RPMI7951 (cell line): ENCODE measurements around the gene CELSR1. TPM values are rescaled to one million over a fixed set of nuclear protein-coding genes. Genes with fewer than 3 reads are reported as not detected.

Experiments used
- DNase-seq: peaks from one replicate; pipeline ENCODE4 v3.0.0-alpha.2; 2012; ENCODE audit warnings: low read depth
- total RNA-seq: library from RNA; depleted of rRNA; stranded (reverse); fragments of >200 nt; shearing (Covaris generic); gene quantifications from 2 replicates; pipeline ENCODE4 v1.2.3, GENCODE V29; 2014

The CELSR1 gene
- total RNA-seq, 1 experiment from 2014 or later: 3.0 TPM

DNA sequence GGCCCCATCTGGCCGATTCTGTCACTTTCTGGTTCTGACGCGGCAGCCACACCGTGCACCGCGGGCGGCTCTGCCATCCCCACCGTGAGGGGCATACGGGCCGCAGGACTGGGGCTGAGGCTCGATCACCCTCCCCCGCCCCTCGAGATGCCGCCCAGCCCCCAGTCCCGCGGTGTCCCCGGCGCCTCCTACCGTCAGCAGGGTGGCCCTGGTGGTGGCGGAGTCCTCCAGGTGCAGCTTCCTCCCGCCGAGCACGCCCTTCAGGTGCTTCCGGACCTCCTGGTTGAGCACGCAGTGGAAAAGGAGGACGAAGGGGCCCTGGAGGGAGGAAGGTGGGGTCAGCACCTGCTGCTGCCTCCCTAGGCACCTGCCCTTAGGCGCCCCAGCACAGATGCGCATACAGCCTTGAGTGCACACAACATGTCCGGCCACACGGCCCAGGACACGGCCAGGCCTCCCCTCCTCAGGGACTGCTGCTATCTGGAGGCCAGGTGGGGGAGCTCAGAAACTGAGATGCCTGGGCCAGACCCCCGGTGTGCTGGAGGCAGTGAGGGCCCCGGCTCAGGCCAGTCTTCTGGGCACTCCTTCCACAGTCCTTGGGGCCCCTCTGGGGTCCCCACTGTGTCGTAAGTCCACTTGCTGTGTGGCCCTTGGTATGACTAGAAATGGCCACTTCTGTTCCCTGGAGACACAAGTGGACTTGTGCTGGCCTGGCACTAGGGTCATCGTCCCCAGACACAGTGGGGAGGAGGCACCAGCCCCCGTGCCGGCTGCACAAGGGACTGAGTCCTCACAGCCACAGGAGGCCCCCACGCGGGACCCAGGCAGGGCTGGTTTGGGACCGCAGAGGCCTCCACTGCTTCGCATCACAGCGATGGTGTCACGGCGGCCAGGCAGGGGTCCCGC lies 170.4 kb downstream of the CELSR1 start:
- no peak for DNase-seq

DNA sequence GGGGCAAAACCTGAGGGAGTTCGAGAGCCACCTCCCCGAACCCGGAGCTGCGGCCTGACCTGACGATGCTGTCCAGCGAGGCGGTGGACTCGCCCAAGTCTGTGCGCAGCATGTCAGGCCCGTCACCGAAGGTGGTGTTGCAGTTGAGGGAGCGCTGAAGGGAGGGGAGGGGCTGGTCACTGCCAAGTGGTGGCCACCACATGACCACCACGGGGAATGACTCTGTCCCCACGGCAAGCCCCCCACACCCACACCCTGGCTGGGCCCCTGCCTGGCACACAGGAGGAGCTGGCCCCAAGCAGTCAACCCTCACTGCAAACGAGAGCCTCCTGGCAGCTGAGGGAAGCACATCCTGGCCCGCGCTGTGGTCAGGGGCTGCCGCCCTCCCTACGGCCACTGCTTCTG lies 171.1 kb downstream of the CELSR1 start:
- no peak for DNase-seq

DNA sequence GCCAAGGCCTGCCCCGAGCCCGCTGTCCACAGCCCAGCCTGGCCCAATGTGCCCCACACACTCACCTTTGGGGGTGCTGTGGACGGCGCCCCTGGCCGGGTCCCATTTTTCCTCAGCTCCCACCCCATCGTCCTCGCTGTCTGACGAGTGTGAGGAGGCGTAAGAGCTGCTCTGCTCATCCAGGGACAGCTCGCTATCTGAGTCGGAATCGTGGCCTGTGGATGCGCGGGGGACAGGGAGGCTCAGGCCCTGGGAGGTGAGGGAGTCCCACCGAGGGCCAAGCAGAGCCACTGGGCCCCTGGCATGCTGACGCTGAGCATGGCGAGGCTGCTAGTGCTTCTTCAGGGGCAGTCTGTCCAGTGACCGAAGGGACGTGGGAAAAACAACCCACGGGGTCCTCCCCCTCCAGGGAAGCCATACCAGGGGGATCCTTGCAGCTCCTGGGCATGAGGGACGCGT lies 172.2 kb downstream of the CELSR1 start:
- DNase-seq: no peak

GRCh38 chr22:46364341-46365165 lies 172.9 kb downstream of the CELSR1 start:
- DNase-seq: no peak

- DNase-seq: no peak
These were observed 173.7 kb downstream of the CELSR1 start for GRCh38 chr22:46363611-46364321.

DNA sequence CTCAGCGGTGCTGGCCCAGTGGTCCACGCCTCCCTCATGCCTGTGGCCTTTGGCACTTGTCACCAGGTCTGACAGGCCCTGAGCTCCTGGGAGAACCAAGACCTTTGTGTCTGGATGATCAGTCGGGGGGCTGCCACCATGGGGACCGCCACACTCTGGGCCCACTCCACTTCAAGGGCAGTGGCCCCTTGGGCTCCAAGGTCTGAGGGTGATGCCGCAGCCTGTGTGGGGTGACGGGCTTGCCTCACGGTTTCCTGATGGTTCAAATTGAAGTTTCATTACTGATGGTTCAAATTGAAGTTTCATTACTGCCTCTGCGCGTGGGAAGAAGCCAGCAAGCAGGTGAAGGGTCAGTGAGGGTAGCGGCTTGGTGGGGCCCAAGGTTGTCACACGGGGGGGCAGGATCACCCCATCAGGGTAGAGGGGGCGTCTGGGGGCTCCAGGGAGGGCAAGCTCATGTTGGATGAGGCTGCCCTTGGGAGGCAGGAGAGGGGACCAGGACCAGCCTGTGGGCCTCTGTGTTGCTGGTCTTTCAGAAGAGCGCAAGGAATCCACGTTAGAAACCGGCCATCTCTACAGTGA lies 174.4 kb downstream of the CELSR1 start:
- no peak for DNase-seq

GRCh38 chr22:46362203-46362933 lies 175.1 kb downstream of the CELSR1 start:
- no peak for DNase-seq

DNA sequence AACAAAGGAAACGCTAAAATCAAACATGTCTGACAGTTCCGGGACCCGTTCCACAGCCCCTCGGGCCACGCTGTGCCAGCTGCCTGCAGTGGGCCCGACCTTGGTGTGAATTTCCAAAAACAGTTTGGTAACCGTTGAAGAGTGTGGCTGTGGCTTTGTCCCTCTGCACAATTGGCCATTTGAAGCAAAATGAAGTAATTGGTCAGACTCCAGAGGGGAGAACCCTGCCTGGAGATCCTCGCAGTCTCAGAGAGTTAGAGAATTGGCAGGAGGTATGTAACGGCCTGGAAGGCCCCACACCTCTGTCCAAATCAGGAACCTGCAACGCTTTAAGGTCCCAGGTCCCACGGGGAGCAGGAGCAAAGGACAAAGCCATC lies 175.6 kb downstream of the CELSR1 start:
- no peak for DNase-seq

- no peak for DNase-seq
These were observed 176.5 kb downstream of the CELSR1 start for GRCh38 chr22:46360891-46361290.

DNA sequence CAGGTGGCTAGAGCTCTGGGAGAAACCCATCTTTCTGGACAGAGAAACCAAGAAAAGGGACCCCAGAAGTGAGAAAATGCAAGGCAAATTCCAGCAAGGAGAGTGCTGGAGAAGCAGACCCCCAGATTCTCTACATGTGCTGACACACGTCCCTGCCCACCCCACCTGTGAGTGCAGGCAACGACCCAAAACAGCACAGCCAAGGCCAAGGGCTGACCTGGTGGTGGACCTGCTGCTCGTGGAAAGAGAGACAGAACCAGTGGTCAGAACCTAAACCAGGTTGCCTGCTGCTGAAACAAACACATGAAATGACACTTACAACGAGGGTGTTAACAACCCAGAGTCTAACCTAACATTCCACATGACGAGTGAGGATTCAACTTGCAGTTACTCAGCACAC lies 177.3 kb downstream of the CELSR1 start:
- no peak for DNase-seq

- DNase-seq: no peak
These were observed 178.1 kb downstream of the CELSR1 start for GRCh38 chr22:46359362-46359761.

DNA sequence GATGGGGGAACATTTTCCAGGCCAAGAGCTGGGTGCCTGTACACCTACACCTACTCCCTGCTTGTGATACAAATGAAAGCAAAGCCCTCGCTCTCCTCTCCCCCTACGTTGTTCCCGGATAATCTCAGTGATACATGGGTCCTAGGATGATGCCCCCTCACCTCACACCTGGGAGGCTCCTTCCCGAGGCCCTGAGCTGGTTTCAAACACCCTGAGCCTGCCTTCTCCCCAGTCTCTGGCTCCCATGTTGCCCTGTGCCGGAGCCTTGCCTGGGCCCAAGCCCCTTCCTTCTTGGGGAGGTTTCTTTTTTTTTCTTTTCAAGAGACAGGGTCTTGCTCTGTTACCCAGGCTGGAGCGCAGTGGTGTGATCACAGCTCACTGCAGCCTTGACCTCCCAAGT lies 178.7 kb downstream of the CELSR1 start:
- no peak for DNase-seq

DNA sequence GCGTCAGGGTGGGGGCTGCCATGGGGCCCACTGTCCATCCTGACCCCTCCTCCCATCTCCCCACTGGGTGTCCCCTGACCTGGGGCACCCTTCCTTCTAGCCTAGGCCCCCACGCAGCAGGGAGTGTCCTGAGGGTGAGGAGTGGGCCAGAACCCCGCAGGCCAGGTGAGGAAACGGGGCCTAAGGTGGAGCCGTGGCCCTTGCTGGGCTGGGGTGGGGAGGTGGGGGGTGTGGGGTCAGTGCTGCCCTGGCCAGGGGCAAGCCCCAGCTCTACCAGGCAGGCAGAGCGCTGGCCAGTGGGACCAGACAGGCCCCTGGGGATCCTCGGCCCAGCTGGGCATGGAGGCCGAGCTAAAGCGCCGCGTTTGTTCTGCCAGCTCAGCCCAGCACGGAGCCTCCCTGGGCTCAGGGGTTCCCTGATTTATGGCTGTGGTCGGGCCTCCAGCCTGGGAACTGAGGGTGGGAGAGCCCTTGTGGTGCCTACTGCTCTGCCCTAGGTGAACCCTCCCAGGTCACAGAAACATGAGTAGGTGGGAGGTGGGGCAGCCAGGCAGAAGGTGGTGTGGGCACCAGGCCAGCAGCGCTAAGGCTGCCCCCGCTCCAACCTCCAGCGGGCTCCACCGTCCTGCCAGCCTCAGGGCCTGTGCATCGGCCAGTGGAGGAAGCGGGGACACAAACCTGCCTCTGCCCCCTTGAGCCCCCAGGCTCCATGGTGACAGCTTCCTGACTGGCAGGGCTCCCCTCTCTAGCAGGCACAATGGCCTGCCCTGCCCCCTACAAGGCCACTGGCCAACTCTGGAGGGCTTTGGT lies 179.5 kb downstream of the CELSR1 start:
- no peak for DNase-seq

GRCh38 chr22:46356496-46357480 lies 180.6 kb downstream of the CELSR1 start:
- no peak for DNase-seq

GRCh38 chr22:46355996-46356471 lies 181.4 kb downstream of the CELSR1 start:
- DNase-seq: no peak

GRCh38 chr22:46355369-46355995 lies 181.9 kb downstream of the CELSR1 start:
- peak; percentile 45 for DNase-seq

DNA sequence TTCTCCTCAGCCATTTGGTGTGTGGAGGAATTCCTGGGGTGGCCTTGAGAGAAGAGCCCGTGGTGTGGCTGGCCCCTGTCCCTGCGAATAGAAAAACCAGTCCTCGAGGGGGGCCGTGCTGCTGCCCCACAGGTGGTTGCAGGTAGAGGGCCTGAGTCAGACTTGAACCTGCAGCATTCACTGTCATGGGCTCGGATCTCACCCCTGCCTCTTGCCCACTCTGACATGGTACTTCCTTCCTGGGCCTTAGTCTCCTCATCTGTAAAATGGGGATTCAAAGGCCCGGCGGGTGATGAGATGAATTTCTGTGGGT lies 182.5 kb downstream of the CELSR1 start:
- no peak for DNase-seq

DNA sequence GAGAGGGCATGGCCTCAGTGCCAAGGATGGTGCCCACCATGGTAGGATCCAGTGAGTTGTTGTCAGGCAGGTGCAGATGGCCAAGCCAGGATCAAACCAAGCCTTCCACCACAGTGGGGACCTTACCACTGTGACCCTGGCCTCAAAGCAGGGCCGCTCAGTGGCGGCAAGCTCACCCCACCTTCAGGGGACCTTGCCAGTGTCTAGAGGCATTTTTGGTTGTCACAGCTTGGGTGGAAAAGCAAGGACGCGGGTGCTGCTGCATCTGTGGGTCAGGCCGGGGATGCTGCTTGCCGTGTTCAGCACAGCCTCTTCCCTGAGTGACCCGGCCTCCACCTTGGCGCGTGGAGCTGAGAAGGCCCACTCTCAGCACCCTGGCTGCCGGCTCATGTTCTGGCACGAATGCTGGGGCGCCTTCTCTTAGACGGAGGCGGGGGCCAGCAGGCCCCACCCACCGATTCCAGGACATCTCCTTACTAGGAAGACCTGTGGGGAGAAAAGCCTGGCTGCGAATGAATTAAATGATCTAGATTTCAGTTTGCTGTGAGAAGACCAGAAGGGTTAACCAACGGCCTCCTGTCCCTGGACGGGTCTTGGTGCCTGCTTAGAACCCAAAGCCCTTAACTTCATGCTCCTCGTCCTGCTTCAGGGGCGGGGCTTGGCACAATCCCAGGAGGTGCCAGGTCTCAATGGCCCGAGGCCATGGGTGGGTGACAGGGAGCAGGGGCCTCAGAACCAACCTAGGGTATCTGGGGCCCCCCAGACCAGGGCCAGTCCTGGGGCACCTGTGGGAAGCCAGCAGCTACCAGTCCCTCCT lies 183.0 kb downstream of the CELSR1 start:
- DNase-seq: no peak
